ENCODE measurements around the gene CAMK2A.

DNA sequence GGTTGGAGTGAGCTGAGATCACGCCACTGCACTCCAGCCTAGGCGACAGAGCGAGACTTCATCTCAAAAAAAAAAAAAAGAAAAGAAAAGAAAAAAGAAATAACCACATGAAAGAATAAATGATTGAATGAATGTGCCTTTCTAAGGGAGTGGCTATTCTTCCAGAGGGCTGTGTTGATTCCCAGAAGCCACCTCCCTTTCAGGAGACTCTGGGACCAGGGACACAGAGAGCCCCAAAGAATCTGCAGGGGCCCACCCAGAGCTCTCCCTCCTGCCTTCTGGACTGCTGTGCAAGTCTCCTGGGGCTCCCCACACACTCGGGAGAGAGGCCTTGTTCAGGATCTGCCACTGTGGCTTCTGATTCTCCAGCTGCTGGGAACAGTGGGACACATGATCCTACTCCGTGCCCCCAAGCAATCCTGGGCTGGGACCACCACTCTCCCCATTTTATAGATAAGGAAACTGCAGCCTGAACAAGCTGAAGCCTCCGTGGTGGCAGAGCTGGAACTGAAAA lies 23.6 kb downstream of the CAMK2A start:
- TF ChIP-seq, protein P1, sequence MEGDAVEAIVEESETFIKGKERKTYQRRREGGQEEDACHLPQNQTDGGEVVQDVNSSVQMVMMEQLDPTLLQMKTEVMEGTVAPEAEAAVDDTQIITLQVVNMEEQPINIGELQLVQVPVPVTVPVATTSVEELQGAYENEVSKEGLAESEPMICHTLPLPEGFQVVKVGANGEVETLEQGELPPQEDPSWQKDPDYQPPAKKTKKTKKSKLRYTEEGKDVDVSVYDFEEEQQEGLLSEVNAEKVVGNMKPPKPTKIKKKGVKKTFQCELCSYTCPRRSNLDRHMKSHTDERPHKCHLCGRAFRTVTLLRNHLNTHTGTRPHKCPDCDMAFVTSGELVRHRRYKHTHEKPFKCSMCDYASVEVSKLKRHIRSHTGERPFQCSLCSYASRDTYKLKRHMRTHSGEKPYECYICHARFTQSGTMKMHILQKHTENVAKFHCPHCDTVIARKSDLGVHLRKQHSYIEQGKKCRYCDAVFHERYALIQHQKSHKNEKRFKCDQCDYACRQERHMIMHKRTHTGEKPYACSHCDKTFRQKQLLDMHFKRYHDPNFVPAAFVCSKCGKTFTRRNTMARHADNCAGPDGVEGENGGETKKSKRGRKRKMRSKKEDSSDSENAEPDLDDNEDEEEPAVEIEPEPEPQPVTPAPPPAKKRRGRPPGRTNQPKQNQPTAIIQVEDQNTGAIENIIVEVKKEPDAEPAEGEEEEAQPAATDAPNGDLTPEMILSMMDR (IDR thresholded peaks at IDR 0.05), result no peak
- TF ChIP-seq POLR2A (IDR thresholded peaks at IDR 0.05) (no peak), POLR2AphosphoS5 (IDR thresholded peaks at IDR 0.05) (no peak)

All from transverse colon (tissue), 4 donors.